Superior temporal gyrus (tissue), 1 donor: ENCODE results near the gene PSMC2.

ENCODE experiments used
- DNase-seq: peaks from one replicate; pipeline ENCODE4 v3.0.0-alpha.2; 2016; ENCODE audit errors: extremely low spot score

The PSMC2 gene

DNA sequence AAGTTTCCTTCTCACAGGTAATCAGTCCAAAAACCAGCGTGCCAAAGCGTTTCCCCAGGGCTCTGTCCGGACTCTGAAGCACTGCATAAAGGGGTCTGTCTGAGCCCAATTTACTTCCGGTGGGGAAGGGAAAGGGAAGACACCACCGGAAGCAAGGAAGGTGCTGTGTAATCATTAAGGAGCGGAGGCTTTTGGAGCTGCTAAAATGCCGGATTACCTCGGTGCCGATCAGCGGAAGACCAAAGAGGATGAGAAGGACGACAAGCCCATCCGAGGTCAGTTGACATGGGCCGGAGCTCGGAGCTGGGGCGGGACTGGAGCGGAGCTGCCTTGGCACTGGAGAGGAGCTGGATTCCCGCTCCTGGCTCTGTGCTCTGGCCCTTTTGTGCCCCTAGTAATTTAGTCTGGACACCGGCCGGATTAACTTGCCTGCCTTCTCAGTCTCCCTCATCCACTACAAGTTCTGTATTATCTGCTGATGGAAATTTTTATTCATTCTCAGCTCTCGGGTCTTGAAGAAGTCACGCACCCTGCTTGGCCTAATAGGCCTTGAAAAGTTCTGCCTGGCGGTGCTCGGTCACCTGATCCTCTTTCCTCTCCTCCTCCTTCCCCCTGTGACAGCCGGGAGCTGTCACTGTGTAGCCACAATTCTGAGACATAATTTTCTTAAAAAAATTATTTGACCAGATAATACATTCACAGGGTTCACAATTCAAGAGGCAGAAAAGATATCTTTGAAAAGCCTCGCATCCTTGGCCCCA, at the start of gene PSMC2:
Gene PSMC2, plus strand, starts transcription at position 137 of the 761 bp plus-strand sequence. Its CDS starts 69 bp downstream, at position 206.
- peak; percentile 97 for DNase-seq

DNA sequence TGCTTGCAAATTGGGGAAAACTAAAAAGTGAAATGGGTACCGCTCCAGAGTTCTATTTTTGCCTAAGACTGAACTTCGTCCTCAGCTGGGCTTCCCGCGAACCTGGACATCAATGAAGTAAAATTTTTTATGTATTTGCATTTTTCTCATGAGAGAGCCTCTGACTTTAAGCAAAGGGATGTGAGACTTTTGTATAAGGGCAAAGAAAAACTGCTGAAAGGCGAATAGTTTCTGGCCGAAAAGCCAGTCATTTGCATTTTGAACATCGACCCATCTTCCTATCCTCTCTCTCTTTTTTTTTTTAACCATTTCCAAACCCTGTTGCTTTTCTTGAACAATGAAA, 49.6 kb upstream of the PSMC2 start:
- DNase-seq: no peak

DNA sequence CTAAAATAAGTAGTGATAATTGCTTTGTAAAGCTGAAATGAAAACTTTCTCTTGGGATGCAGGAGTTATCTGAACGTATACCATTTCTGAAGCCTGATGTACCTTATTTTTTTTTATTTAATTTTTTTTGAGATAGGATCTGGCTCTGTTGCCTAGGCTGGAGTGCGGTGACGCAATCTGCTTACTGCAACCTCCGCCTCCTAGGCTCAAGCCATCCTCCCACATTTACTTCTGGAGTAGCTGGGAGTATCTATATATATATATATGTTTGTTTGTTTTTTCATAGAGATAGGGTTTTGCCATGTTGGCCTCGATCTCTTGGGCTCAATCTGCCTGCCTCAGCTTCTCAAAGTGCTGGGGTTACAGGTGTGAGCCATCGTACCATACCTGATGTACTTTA, 47.8 kb upstream of the PSMC2 start:
- no peak for DNase-seq

DNA sequence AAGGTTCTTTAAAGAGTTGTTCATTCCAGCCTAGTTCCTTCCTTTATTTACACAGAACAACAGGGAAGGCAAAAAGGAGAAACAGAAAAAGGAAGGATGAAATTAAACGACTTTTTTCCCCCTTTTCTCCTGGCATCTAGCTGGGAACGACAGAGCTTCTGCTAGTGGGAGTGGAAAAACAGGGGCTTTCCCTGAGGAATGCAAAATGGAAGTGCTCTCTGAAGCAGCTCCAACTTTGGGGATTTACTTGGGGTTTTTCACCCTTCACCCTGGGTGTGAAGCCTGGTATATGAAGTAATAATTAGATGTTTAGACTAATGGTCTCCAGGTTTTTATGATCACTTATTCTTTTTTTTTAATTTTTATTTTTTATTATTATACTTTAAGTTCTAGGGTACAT, 46.0 kb upstream of the PSMC2 start:
- DNase-seq: no peak

DNA sequence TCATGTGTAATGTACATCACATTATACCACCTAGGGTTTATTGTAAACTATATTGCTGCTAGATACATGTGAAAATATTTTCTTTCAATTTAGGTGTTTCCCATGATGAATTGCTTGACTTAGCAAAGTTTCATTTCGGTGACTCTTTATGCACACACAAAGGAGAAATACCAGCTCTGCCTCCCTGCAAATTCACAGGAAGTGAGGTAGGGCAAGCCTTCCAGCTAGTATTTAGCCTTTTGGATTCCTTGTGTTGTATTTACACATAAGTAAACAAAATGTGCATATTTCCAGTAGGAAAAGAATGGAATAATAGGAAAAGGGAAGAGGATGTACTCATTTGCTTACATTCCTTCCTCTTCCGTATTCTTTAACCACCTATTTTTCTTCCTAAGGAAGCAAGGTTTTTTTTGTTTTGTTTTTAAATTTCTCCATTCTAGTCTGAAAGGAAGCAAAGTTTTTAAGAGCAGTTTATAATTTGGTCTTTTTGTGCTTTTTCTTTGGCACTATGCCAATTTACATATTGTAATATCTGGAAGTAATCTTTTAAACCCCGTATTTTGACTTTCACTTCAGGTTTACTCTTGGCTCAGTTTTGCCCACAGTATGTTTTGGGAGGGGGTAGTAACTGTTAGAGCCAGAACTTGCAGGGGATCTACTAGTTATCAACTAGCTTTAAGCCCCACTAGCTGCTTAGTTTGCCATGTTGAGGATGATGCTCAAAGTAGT, 39.8 kb upstream of the PSMC2 start:
- no peak for DNase-seq

DNA sequence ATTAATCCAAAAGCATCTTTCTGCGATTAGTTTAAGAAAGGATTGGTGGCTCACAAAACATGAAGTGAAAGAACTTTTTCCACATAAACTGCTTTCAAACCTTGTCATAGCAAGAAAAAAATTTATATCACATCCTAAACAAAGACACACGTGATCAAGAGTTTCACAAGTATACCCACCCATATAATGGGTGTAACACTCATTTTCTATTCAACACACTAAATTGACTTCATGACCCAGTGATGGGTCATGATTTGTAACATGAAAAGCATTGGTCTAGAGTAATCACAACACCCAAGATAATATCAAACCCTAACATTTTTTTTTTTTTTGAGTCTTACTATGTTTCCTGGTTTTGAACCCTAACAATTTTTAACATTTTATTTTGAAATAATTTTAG, 32.6 kb upstream of the PSMC2 start:
- DNase-seq: no peak

DNA sequence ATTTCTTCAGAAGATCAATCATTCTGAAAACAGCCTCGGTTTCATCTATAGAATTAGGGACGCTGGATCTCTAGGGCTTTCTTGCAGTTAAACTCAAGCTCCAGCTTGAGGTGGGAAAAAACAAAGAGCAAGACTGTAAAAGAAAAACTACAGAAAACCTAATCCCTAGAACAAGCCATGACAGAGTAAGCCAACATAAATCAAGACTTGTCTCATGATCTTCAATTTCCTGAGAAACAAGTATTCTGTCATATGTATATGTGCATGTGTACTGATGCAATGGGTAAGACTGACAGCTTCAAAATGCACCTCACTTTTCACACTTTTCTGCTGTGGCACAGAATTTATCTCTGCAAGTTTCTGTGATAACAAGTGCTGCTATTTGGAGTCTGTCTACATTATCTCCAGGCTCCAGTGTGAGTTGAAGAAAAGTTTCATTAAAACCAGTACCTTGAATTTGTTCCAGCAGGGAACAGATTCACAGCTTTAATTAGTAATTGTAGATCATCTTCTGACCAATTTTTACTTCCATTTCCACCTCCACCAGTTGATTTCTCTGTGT, 31.0 kb upstream of the PSMC2 start:
- DNase-seq: no peak

DNA sequence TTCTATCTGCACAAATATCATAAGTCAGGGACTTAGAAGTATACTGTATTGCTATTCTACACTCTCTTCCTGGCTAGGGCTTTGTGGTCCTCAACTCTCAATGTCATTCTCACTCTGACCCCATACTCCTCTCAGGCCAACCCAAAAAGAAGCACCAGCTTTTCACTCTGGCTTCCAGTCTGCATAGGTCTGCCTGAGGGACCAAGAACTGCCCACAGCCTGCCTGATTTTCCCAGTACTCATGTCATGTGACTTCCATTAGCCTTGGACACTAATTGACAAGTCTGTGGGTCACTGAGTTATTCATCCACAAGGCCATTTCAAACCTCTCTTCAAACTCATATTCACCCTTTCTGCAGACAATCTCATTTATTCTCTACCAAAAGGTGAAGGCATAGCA, 30.4 kb upstream of the PSMC2 start:
- no peak for DNase-seq

DNA sequence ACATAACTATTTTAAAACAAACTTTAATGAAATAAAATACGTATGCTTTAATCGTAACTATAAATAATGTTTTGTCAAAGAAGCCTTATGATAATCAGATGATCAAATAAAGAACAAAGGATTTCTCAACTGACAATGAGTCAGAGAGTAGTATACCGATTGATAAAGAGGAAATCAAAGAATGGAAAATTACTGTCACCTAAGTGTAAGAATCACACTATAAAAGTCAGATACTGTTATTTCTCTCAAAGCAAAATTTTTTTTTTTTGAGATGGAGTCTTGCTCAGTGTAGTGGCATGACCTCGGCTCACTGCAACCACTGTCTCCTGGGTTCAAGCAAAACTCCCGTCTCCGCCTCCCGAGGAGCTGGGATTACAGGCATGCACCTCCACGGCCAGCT, 21.7 kb upstream of the PSMC2 start:
- no peak for DNase-seq

DNA sequence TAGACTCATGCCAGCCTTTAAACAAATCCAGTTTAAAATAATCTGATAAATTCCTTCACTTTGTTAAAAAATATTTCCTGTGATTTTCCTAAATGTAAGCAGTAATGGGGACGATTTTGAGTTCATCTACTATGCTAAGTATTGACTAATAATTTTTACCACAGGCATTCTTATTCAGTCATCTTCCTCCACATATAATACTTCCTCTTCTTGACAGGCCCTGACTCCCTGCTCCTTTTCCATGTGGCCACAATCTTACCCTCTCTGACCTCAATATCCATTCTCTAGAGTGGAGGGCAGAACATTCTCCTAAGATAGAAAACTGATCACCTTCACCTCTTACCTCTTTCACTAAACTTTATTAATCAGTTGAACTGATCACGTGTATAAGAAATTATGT, 10.7 kb upstream of the PSMC2 start:
- no peak for DNase-seq

DNA sequence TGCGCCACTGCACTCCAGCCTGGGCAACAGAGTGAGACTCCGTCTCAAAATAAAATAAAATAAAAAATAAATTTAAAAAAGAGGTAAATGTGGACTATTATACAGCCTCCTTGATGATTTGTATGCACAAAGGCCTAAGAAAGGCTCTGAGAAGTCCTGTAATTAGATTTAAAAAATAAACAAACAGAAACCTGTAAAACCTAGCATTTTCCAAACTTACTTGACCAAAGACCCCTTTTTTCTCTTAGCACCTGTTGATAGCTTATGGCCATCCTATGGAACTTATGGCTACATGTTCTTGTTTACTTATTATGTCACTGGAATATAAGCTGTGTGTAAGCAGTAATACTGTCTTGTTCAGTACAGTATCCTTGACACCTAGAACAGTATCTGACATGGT, 8.6 kb upstream of the PSMC2 start:
- DNase-seq: no peak

DNA sequence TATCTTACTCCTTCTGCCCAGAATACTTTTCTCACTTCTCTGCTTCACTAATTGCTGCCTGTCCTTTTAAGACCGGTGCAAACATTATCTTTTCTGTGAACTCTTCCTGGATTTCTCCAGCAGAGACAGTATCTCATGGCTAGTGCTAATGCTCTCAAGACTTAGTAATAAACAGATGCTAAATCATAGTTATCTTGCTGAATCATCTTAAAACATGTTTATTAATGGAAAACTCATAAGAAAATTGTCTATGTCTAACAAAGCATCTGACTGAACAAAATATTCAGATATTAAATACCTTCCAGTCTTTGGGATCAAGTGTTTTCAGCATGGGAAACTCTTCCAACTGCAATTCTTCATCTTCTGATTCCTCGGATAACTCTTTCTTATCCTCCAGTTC, 6.0 kb upstream of the PSMC2 start:
- DNase-seq: no peak

DNA sequence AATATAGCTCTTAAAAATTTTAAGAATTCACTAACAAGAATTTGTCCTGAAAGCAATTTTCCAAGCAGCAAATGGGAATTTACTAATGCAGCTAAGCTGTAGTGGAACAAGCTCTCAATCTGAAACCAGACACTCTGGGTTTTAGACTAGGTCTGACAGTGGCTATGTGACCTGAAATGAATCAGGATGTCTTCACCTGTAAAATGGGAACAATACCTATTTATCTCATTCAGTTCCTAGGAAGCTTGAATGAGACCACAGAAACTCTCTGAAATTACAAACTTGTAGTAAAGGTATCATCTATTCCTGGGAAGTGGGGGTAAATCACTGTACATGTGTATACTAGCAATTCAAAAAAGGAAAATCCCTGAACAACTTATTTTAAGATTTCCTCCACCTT, 4.1 kb upstream of the PSMC2 start:
- DNase-seq: no peak

DNA sequence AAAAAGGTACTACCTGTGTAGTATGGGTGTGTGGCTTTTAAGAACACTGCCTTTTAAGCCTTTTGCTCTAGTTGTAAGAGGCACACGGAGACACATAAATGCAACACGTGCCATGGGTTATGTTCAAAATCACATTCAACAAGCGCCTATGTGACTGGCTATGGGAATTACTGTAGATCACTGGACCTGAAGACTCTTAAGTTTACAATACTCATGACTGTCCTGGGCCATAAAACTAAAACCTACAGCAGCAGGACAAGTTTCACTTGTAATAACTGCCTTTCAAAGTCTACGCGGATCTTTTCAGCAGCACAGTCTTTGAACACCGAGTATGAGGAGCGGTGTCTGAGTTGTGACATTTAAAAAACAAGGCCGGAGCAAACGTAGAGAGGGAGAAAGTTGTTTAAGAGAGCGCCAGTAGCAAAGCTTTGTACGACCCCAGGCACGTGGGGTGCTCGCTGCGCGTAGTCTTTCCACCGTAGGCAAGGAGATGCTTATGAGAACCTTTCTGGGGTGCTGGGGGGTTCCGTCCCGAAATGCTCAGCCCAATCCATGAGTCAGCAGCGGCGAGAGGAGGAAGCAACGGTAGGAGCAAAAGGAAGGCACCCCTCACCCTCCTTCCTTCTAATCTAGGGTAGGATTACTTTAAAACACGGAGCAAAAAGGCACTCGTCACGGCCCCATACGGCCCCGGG, 3.5 kb upstream of the PSMC2 start:
- DNase-seq: no peak

DNA sequence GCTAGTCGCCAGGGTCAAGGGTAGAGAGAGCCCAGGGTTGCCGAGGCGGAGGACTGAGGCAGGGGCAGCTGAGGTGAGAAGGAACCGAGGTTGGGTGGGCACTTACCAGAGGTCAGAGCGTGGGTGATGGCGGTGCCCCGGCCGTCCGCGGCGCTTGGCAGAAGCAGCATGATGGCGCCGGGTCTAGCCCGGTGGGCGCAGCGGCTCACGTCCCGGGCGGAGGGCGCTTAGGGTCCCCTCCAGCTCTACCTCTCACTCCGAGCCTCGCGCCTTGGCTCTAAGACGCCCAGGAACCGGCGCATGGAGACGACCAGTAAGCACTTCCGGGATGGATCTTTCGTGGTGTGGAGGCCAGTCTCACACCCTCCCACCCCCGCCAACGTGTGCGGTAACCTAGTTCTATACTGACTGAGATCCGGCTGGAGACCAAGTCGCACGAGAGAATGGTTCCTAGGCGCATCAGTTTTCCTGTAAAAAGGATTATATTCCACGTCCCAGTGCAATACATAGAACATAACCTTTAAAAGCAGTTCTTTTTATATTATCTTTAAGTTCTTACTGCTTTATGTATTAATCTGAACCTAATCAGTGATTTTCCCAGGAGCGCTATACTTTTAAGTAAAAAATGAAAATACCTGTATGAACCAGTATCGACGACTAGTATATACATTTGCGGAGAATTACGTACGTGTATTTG, 2.8 kb upstream of the PSMC2 start, which contains the start of gene DNAJC2:
Gene DNAJC2, minus strand, starts transcription at position 315 of the 697 bp plus-strand sequence. Its CDS starts 145 bp downstream, at position 170.
- peak; percentile 91 for DNase-seq

DNA sequence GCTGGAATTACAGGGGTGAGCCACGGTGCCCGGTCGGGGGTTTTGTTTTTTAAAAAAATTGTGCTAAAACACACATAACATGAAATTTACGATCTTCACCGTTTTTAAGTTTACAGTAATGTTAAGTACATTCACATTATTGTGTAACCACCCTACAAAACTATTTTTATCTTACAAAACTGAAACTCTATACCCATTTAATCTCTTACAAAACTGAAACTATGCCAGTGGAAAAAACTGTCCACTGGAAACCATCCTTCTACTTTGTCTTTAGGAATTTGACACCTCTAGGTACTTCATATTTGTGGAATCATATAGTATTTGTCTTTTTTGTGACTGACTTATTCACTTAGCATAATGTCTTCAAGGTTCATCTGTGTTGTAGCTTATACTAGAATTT, 1.0 kb upstream of the PSMC2 start:
- DNase-seq: no peak

DNA sequence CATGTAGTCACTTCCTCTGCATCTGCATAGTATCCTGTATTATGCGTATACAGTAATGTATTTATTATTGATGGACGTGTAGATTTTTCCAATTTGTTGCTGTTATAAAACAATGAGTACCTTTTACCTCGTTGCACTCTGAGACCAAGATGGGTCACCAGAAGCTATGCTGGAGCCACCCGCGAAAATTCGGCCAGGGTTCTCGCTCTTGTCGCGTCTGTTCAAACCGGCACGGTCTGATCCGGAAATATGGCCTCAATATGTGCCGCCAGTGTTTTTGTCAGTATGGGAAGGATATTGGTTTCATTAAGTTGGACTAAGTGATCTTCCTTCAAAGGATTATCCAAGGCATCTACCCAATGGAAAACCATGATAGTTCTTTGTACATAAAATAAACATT, 1.0 kb downstream of the PSMC2 start:
- no peak for DNase-seq

DNA sequence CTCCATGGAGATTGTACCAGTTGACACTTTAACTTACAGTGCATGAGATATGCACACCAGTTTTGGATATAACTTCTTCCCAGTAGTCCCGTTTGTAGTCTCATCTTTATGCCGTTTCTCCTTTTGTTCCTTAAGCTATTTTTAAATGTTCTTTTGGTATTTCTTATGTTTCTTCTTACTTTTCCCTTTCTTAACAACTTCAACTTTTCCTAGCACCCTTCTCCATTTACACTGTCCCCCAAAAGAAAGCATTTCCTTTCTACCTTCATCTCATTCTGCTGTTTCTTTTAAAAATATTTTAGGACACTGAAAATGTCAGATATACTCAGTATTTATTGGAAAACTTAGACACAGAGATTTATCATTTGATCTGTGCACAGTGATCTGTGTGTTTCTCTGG, 1.5 kb downstream of the PSMC2 start:
- DNase-seq: no peak

DNA sequence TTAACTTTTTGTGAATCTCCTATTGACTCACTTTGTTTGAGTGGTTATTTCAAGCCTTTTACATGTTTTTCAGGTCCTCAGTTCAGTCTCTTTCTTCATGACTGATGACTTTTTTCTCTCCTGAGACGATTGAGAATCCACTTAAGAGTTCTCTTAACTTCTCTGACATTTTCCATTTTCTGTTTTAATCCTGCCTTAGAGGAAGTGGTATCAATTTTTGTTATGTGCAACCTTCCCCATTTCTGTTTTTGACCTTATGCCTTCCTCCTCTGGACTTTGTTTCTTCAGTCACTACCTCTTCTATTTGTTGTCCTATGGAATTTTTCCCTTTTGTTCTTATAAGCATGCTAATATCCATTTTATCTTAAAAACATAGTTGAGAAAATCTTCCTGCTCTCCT, 2.4 kb downstream of the PSMC2 start:
- DNase-seq: no peak

DNA sequence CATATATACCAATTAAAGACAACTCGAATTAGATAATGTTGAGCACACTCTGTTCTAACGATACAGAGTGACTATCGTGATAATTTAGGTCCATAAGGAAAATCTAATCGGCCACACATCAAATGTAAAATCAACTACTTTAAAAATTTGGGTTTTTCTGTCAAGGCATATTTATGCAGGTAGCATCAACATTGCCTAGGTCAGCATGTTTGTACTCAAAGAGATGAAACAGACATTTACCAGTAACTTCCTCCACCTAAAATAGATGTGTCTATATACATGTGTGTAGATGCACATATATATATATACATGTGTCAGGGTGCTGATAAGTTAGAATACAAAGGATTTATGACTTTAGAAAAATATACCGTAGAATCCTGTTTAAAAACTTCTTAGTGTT, 22.0 kb downstream of the PSMC2 start:
- DNase-seq: no peak

DNA sequence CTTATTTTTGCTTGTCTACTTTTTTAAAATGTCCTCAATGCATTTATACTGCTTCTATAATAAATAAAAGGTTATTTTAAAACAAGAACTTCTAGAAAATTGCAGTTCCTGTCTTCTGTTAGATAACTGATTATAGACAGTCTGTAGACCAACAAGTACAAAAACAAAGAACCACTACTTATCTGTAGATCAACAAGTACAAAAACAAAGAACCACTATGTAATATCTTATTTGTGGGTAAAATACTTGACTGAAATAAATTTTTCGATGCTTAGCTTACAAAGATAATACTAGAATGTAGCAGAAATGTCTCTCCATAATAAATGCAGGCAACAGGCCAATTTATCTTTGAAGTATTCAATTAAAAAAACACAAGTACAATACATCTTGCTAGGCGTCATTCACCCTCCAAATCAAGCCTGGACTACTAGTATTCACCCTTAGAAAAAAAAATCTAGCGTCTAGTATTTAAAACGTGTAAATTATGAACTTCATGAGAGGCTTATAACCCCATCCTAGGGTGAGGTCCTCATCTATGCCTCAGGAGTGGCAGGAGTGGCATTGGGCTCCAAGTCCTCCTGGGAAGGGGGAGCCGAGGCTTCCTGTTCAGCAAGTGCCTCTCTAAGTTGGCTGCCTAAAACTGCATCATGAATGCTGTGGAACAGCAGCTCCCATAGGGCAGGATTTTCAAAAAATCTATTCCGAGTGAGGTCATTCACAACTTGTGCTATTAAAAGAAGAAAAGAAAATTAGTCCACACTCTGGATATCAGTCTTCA, 26.6 kb downstream of the PSMC2 start:
- DNase-seq: no peak
